NCI-H2196 treated with DMSO at 0.1 percent for 48 hours (cell line): ENCODE results near the gene MPC2.
"Not testable (repeated sequence)": the region's sequence is repeated elsewhere in the genome, so short reads cannot be mapped to it uniquely, and the experiment has no call there.

Experiments
- DNase-seq: peaks from one replicate; lab custom pipeline; 2025; ENCODE audit not compliant: unreplicated experiment; lab: John Stamatoyannopoulos, UW

The MPC2 gene

DNA sequence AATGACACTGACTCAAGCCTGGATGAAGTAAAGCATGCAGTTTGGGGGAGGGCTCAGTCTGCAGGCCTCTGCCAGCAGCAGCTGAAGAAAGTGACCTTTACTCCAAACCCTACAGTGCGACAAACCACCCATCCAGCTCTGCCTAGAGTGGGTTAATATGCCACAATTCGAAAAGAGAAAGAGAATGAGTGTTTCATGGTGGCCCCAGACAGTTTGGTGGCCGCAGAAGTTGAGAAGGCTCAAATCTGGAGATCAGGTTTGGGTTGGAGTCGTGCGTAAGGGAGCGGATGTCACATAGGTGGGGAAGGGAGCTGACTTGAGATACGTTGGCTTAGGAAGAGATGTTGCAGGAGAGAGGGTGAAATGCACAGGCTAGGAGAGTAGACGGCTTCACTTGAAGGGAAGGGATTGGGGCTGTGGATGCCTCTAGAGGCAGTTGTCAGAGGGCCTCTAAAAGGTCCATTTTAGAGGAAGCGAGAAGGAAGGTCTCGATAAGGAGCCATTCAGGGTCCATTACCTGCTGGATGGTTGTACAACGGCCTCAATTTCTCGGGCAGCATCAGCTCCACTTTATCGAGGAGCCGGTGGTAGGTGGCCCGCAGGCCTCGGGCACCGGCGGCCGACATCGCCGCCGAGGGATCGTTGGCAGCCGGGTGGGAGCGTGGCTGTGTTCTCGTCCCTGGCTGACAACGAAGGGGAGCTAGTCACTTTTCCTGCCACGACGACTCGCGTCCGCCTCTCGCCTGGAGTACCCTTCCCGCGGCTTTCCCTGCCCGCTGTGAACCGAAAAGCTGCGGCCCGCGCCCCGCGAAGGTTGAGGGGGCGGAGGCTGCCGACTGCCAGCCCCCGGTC lies 1.4 kb downstream of the MPC2 start:
- peak; percentile 20 for DNase-seq

DNA sequence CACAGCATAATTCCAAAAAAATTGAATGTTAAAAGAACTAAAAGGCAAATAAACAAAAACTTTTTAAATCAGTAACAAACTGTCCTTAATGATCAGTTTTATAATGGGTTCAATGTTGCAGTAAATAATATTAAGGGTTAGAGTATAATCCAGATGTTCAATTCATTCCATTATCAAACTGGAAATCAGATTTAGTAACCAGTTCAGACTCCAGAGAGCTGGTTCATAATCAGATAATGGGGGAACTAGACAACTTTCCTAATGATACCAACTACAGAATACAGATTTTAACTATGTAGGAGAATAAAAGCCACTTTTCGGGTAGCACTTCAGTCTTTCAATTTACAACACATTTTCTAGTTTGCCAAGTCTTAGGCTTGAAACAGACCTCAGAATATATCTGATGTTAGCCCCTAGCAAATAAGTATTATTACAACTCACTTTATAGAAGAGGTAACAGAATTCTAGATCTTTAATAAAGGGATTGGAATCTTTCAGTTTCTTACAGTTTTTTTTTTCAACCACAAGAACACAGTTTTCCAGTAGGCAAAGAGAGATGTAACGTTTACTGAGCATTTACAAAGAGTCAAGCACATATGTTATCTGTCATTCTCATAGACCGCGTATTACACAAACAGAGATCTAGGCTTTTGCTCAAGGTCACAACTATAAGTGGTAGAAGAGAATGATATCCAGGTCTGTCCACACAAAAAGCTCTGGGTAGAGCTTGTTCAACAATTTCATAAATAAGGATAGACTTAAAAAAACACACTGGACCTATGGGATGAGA lies 2.3 kb downstream of the MPC2 start:
- DNase-seq = no peak

- no peak for DNase-seq
Measured at GRCh38 chr1:167933788-167934187, 3.1 kb downstream of the MPC2 start.

- no peak for DNase-seq
Measured at GRCh38 chr1:167929725-167930124, 7.1 kb downstream of the MPC2 start.

GRCh38 chr1:167928919-167929318 lies 8.0 kb downstream of the MPC2 start:
- not testable (repeated sequence) for DNase-seq

DNA sequence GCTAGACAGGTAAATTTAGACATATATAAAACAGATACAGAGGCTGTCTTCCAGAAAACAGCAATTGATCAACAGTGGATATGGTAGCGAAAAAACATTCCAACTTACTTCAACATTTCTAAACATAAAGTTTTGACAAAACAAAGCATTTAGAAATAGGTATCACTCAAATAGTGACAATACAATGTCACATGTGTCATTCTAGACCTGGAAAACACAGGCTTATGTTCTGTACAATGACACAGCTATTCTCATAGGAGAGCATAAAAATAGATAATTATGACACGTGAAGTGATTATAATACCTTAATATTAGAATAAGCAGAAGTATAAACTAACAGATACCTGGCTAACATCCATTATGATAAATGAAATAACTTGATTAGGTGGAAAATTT lies 8.4 kb downstream of the MPC2 start:
- no peak for DNase-seq

- DNase-seq = no peak
Measured at GRCh38 chr1:167927046-167927754, 9.7 kb downstream of the MPC2 start.

DNA sequence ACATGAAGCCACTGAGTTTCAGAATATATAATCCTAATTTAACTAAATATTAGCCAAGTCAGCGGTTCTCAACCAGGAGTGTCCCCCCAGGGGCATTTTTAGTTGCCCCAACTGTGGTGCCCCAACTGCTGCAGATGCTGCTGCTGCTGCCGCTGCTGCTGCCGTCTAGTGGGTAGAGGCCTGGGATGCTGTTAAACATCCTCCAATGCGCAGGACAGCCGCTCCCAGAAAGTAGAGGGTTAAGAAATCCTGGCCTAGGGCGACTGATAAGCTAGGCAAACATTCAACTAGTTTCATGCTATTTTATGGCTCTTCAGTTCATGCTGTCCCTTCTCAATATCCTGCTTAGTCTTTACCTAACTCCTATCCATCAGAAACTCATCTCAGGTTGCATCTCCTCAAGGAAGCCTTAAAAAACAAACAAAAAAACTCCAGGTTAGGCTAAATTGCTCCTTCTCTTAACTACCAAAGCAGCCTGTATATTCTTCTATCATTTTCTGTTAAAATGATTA lies 10.3 kb downstream of the MPC2 start:
- DNase-seq = no peak

GRCh38 chr1:167924543-167925231 lies 12.2 kb downstream of the MPC2 start:
- no peak for DNase-seq

- DNase-seq = no peak
Measured at GRCh38 chr1:167924102-167924501, 12.8 kb downstream of the MPC2 start.

DNA sequence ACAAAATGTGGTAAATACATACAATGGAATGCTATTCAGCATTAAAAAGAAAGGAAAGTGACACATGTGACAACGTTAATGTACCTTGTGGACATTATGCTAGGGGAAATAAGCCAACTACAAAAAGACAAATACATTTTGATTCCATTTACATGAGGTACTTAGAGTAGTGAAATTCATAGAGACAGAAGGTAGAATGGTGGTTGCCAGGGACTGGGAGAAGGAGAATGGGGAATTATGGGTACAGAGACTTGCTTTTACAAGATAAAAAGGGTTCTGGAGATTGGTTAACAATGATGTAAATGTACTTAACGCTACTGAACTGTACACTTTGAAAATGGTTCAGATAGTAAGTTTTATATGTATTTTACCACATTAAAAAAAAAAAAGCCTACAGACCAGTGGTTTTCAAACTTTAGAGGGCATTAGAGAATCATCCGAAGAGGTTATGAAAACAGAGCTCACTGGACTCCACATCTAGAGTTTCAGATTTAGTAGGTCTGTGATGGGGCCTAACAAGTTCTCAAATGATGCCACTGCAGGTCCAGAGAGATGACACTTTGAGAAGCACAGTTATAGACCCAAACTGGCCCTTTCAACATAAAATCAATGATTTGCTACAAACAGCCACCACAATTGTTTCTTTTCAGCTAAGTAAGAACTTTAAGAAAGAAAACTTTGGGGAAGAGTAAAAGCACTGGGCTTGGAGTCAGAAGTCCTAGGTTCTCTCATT lies 13.4 kb downstream of the MPC2 start:
- no peak for DNase-seq

GRCh38 chr1:167922611-167923074 lies 14.2 kb downstream of the MPC2 start:
- DNase-seq = no peak

GRCh38 chr1:167922023-167922422 lies 14.8 kb downstream of the MPC2 start:
- no peak for DNase-seq

- DNase-seq = no peak
Measured at GRCh38 chr1:167916766-167917511, 19.9 kb downstream of the MPC2 start.

DNA sequence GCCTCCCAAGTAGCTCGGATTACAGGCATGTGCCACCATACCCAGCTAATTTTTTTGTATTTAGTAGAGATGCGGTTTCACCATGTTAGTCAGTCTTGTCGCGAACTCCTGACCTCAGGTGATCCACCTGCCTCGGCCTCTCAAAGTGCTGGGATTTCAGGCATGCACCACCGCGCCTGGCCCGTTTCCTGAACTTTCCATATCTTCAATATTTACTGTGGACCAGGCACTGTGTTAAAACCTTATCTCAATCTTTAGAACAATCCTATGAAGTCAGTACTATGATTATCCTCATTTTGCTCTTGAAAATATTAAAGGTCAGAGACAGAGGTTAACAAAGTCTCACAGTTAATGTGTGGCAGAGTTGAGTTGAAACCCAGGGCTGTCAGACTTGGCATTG lies 21.3 kb downstream of the MPC2 start:
- no peak for DNase-seq

- DNase-seq = no peak
Measured at GRCh38 chr1:167913895-167914496, 22.9 kb downstream of the MPC2 start, which contains the start of gene ADCY10. Gene ADCY10, minus strand, starts transcription at chr1:167914134. Its CDS starts 8,994 bp downstream, at chr1:167905140.

DNA sequence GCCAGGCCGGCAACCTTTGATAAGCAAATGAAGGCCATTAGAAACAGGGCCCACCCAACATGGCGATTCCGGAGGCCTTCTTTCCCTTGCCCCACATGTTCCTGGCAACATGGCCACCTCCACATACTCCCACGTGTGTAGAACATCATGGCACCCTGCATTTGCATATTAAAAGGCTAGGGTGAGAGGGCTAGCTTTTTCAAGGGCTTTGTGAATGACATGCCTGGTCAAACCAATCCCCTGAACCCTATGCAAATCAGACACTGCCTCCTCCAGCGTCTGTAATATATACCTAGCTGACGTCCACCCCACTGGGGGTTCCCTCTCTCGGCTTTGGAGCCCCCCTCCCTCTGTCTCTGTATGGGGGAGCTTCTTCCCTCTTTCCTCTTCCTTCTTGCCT lies 24.6 kb downstream of the MPC2 start:
- no peak for DNase-seq

GRCh38 chr1:167911413-167911812 lies 25.5 kb downstream of the MPC2 start:
- DNase-seq = no peak

DNA sequence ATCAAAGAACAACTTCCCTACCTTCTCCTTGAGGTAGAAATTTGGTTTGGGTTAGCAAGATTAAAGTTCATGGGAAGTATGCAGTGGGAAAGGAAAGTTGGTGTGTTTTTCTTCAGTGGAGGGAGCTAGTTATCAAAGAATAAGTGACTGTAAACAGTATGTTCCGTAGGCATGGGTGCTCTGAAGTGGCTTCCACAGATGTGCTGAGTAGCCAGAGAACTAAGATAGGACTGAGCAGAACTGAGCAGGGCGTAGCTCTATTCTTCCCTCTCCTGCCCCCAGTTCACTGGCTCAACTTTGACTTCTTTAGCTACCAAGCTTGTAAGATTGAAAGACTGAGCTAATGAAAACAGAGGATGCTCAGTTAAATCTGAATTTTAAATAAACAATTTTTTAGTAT lies 26.3 kb downstream of the MPC2 start:
- no peak for DNase-seq
